Nephron (organoid): ENCODE data around the gene NRM.
"Not testable (repeated sequence)": the region's sequence is repeated elsewhere in the genome, so short reads cannot be mapped to it uniquely, and the experiment has no call there.

ENCODE experiments used
- H3K27ac Mint-ChIP-seq, 3 experiments: 2 replicates each; pipeline ENCODE4 v1.8.0; 2020; ENCODE audit warnings: mixed read lengths in 3 of 3, mild to moderate bottlenecking in 2 of 3, moderate library complexity in 1 of 3
- H3K27me3 Mint-ChIP-seq: 2 replicates; pipeline ENCODE4 v1.8.0; 2021; ENCODE audit warnings: low read depth, mild to moderate bottlenecking, moderate library complexity, mixed read lengths
- H3K36me3 Mint-ChIP-seq: 2 replicates; pipeline ENCODE4 v1.8.0; 2020; ENCODE audit warnings: low read depth, mixed read lengths
- H3K4me1 Mint-ChIP-seq: 2 replicates; pipeline ENCODE4 v1.8.0; 2020; ENCODE audit warnings: mixed read lengths
- H3K4me3 Mint-ChIP-seq, 3 experiments: 2 replicates each; pipeline ENCODE4 v1.8.0; 2020; ENCODE audit warnings: mild to moderate bottlenecking in 3 of 3, mixed read lengths in 3 of 3, moderate library complexity in 2 of 3
- H3K9me3 Mint-ChIP-seq: 2 replicates; pipeline ENCODE4 v1.8.0; 2020; ENCODE audit warnings: mixed read lengths
- CTCF ChIP-seq, 3 experiments: fragments of 200-600 bp; sonication (generic); IDR thresholded peaks; one replicate each; pipeline ENCODE4 v1.5.0; 2021; ENCODE audit warnings: antibody characterized with exemption in 3 of 3; ENCODE audit not compliant: unreplicated experiment in 3 of 3

Gene NRM

GRCh38 chr6:30730601-30731435, 40.0 kb upstream of the NRM start:
- peak; percentile 50 to 70 (median 58) for TF ChIP-seq CTCF (IDR thresholded peaks at IDR 0.05; ENCODE audit: unreplicated experiment in 3 of 3)
- Mint-ChIP-seq H3K9me3 (no peaks in the 10 kb centered on the region), H3K4me3 (no peak overlapping the region), H3K4me1 (peaks cover 5% of the 10 kb centered on the region), H3K36me3 (peaks cover 51% of the 10 kb centered on the region), H3K27me3 (no peaks in the 10 kb centered on the region), H3K27ac (no peak overlapping the region)

DNA sequence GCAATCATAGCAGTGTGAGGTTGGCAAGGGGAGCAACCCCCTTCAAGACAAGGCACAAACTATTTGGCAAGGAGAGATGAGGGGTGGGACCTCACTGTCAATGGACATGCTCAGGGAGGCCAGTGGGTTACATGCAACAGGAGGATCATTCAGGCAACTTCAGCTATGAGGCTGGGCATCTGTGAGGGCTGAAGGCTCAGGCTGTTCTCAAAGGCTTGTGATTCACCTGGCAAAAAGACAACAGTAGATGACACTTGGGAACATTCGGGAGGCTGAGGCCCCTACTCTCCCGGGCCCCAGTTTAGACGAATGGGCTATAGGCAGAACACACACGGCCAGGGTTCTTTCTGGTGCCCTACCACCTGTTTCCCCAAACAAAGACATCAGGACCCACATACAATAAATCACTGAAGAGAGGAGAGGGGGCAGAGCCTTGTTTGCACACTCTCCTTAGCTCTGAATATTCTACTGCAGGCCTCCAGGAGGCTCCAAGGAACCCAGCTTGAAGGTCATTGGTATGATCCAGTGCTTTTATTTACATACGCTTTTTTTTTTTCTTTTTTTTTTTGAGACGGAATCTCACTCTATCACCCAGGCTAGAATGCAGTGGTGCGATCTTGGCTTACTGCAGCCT, 37.3 kb upstream of the NRM start:
- H3K4me1 Mint-ChIP-seq, result peaks cover 28% of the 10 kb centered on the region
- peak overlapping the region; percentile 40 to 72 (median 44) for H3K27ac Mint-ChIP-seq
- peak in 2 of 3 experiments; percentile 8 to 27 for TF ChIP-seq CTCF (IDR thresholded peaks at IDR 0.05; ENCODE audit: unreplicated experiment in 3 of 3)
- H3K4me3 Mint-ChIP-seq, result no peak overlapping the region
- no peaks in the 10 kb centered on the region for H3K27me3 Mint-ChIP-seq
- H3K9me3 Mint-ChIP-seq, result no peaks in the 10 kb centered on the region
- H3K36me3 Mint-ChIP-seq, result peaks cover 64% of the 10 kb centered on the region

GRCh38 chr6:30726506-30727413, 36.0 kb upstream of the NRM start:
- peaks cover 66% of the 10 kb centered on the region for H3K36me3 Mint-ChIP-seq
- peak overlapping the region in 2 of 3 experiments; percentile 60 to 71 for H3K4me3 Mint-ChIP-seq
- H3K9me3 Mint-ChIP-seq, result no peaks in the 10 kb centered on the region
- peaks cover 36% of the 10 kb centered on the region for H3K4me1 Mint-ChIP-seq
- H3K27me3 Mint-ChIP-seq, result no peaks in the 10 kb centered on the region
- peak overlapping the region; percentile 69 to 72 (median 71) for H3K27ac Mint-ChIP-seq
- TF ChIP-seq CTCF (IDR thresholded peaks at IDR 0.05; ENCODE audit: unreplicated experiment in 3 of 3), result no peak

DNA sequence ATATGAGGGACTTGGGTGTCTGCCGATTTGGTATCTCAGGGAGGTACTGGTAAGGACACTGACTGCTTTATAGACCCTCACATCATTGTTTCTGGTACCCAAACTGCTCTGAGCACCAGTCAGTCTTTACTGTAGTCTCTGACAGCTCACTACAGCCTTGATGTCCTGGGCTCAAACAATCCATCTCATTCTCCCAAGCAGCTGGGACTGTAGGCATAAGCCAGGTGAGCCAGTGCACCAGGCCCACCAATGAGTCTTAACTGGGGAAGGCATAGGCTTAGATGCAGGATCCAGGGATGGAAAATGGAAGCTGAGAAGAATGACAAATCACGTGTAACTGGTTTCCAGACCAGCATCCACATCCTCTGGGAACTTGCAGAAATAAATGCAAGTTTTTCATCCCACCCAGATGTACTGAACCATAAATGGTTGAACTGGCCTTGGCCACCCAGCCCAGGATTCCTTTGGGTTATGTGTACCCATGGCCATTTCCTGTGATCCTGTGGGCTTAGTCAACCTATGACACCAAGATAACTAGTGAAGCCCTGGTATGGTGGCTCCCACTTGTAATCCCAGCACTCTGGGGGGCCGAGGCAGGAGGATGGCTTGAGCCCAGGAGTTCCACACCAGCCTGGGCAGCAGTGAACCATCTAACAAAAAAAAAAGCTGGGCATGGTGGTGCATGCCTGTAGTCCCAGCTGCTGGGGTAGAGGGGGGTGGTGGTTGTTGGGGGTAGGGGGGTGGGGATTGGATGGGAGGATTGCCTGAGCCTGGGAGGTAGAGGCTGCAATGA, 35.1 kb upstream of the NRM start:
- H3K27ac Mint-ChIP-seq, result peak overlapping the region in 2 of 3 experiments; percentile 26 to 56
- H3K4me3 Mint-ChIP-seq, result peak overlapping the region in 1 of 3 experiments; percentile 53
- TF ChIP-seq CTCF (IDR thresholded peaks at IDR 0.05; ENCODE audit: unreplicated experiment in 3 of 3), result no peak
- H3K36me3 Mint-ChIP-seq, result peaks cover 71% of the 10 kb centered on the region
- no peaks in the 10 kb centered on the region for H3K9me3 Mint-ChIP-seq
- H3K4me1 Mint-ChIP-seq, result peaks cover 36% of the 10 kb centered on the region
- no peaks in the 10 kb centered on the region for H3K27me3 Mint-ChIP-seq

GRCh38 chr6:30724906-30725667, 34.3 kb upstream of the NRM start:
- TF ChIP-seq CTCF (IDR thresholded peaks at IDR 0.05; ENCODE audit: unreplicated experiment in 3 of 3), result no peak
- no peaks in the 10 kb centered on the region for H3K9me3 Mint-ChIP-seq
- H3K4me3 Mint-ChIP-seq, result peak overlapping the region; percentile 47 to 63 (median 61)
- H3K4me1 Mint-ChIP-seq, result peaks cover 36% of the 10 kb centered on the region
- peaks cover 63% of the 10 kb centered on the region for H3K36me3 Mint-ChIP-seq
- H3K27me3 Mint-ChIP-seq, result no peaks in the 10 kb centered on the region
- peak overlapping the region; percentile 0 to 40 (median 28) for H3K27ac Mint-ChIP-seq

DNA sequence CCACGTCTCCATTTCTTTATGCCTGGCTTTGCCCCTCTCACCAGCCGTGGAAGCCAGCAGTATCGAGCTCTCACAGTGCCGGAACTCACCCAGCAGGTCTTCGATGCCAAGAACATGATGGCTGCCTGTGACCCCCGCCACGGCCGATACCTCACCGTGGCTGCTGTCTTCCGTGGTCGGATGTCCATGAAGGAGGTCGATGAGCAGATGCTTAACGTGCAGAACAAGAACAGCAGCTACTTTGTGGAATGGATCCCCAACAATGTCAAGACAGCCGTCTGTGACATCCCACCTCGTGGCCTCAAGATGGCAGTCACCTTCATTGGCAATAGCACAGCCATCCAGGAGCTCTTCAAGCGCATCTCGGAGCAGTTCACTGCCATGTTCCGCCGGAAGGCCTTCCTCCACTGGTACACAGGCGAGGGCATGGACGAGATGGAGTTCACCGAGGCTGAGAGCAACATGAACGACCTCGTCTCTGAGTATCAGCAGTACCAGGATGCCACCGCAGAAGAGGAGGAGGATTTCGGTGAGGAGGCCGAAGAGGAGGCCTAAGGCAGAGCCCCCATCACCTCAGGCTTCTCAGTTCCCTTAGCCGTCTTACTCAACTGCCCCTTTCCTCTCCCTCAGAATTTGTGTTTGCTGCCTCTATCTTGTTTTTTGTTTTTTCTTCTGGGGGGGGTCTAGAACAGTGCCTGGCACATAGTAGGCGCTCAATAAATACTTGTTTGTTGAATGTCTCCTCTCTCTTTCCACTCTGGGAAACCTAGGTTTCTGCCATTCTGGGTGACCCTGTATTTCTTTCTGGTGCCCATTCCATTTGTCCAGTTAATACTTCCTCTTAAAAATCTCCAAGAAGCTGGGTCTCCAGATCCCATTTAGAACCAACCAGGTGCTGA, 33.3 kb upstream of the NRM start:
- H3K36me3 Mint-ChIP-seq, result peaks cover 59% of the 10 kb centered on the region
- not testable (repeated sequence) for H3K9me3 Mint-ChIP-seq, H3K27me3 Mint-ChIP-seq
- H3K27ac Mint-ChIP-seq, result peak overlapping the region; percentile 0 to 99 (median 83)
- peak overlapping the region; percentile 99 for H3K4me3 Mint-ChIP-seq
- peaks cover 46% of the 10 kb centered on the region for H3K4me1 Mint-ChIP-seq
